Measurements from ENCODE around the gene TRPM6. TPM values are rescaled to one million over a fixed set of nuclear protein-coding genes. Genes with fewer than 3 reads are reported as not detected.

Gene TRPM6
- total and polyA plus RNA-seq, 2 experiments from 2014 or later, result not detected

DNA sequence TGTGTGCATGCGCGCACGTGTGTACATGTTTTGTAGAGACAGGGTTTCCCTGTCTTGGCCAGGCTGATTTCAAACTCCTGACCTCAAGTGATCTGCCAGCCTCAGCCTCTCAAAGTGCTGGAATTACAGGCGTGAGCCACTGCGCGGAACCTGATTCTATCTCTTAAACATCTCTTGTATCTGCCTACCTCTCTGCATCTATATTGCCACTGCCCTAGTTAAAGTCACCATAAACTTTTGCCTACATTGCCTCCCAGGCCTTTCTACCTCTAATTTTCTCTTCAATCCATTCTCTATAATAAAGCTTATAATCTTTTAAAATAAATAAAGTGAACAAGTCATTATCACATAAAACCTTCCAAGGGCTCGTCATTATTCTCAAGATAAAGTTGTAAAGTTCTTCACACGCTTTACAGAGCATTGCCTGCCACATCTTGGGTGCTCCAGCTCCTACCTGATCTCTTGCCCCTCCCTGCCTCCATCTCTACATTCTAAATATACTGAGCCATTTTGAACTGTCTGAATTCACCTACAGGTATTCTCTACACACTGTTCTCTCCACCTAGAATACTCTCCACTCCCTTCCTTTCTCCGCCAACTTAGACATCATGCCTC lies 15.0 kb downstream of the TRPM6 start:
- in situ Hi-C loops (cut with MboI), result no loop called here
- Histone ChIP-seq H2AFZ (no peak overlapping the region), H3K9me3 (ENCODE audit: low read depth) (no peaks in the 10 kb centered on the region), H3K79me2 (ENCODE audit: insufficient read depth) (no peaks in the 10 kb centered on the region), H4K20me1 (ENCODE audit: insufficient read depth) (no peaks in the 10 kb centered on the region), H3K27me3 (replicated peaks; ENCODE audit: insufficient read depth) (peaks cover 14% of the 10 kb centered on the region; the same call in 1 of the 2 replicates), H3K36me3 (ENCODE audit: low read depth) (no peaks in the 10 kb centered on the region), H3K9ac (no peak overlapping the region), H3K27ac (no peak overlapping the region), H3K4me3 (no peak overlapping the region), H3K9me2 (ENCODE audit: insufficient read depth) (no peaks in the 10 kb centered on the region), H3F3A (ENCODE audit: insufficient read depth) (no peaks in the 10 kb centered on the region), H3K4me2 (ENCODE audit: unreplicated experiment) (no peak overlapping the region), H3K4me1 (ENCODE audit: insufficient read depth) (no peaks in the 10 kb centered on the region)
- WGBS, 2 experiments (ENCODE audit: low coverage in 1 of 2, low lambda C conversion rate in 2 of 2, missing lambda C conversion rate in 2 of 2), result 62 to 67% methylated on average over 9 of the region's 9 CpGs
- DNase-seq, result no peak
- TF ChIP-seq EZH2 (IDR thresholded peaks at IDR 0.05; ENCODE audit: insufficient read depth, poor library complexity, severe bottlenecking) (no peak), EZH2phosphoT487 (IDR thresholded peaks at IDR 0.05; ENCODE audit: insufficient read depth, low read depth) (no peak)

DNA sequence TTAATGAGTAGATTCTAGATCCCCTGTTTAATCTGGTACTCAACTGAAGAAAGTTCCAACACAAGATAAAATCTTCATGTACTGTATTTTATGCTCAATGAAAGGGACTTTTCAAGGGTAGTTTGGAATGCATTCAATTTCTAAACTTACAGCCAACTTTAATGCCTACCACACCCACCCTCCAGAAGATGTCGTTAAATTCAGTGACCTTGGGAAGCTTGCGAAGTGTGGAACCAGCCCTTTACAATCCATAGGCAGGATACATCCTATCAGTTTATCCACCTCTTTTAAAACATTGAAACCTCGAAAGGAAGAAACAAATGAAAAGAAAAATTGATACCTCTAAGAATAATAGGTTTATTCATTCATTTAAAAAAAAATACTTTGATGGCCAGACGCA lies 20.2 kb downstream of the TRPM6 start:
- 0 out of 2 replicates have a peak, but pooled peaks cover 5% of the 10 kb centered on the region for H3K27me3 ChIP-seq (replicated peaks; ENCODE audit: insufficient read depth)
- DNase-seq, result no peak
- in situ Hi-C loops (cut with MboI), result no loop called here
- no peaks in the 10 kb centered on the region for H3F3A ChIP-seq (ENCODE audit: insufficient read depth)
- H4K20me1 ChIP-seq (ENCODE audit: insufficient read depth), result no peaks in the 10 kb centered on the region
- H3K4me3 ChIP-seq, result no peak overlapping the region
- no peak overlapping the region for H3K9ac ChIP-seq
- H3K27ac ChIP-seq, result no peak overlapping the region
- no peak for TF ChIP-seq EZH2 (IDR thresholded peaks at IDR 0.05; ENCODE audit: insufficient read depth, poor library complexity, severe bottlenecking)
- no peak for TF ChIP-seq EZH2phosphoT487 (IDR thresholded peaks at IDR 0.05; ENCODE audit: insufficient read depth, low read depth)
- no peak overlapping the region for H3K4me2 ChIP-seq (ENCODE audit: unreplicated experiment)
- no peaks in the 10 kb centered on the region for H3K79me2 ChIP-seq (ENCODE audit: insufficient read depth)
- H3K36me3 ChIP-seq (ENCODE audit: low read depth), result no peaks in the 10 kb centered on the region
- H3K9me3 ChIP-seq (ENCODE audit: low read depth), result no peaks in the 10 kb centered on the region
- 24 to 35% methylated on average over 4 of the region's 4 CpGs for WGBS, 2 experiments (ENCODE audit: low coverage in 1 of 2, low lambda C conversion rate in 2 of 2, missing lambda C conversion rate in 2 of 2)
- H3K9me2 ChIP-seq (ENCODE audit: insufficient read depth), result no peaks in the 10 kb centered on the region
- H3K4me1 ChIP-seq (ENCODE audit: insufficient read depth), result no peaks in the 10 kb centered on the region
- no peak overlapping the region for H2AFZ ChIP-seq

DNA sequence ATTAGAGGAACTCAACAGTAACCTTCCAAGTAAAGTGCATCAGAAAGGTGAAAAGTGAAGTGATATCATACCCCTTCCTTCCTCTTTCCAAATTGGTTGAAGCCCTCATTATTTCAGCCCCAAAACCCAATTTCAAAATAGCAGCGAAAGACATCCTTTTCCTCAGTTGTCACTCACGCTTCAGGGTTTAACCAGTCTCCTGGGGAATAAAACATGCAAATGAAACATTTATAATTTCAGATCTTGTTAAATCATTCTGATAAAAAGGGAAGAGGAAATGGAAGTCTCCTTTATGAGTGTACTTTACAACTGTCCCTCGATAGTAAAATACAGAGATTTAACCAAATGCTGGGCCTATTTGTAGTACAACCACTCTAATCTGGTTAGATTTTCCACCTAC lies 22.5 kb downstream of the TRPM6 start:
- TF ChIP-seq EZH2phosphoT487 (IDR thresholded peaks at IDR 0.05; ENCODE audit: insufficient read depth, low read depth) (no peak), EZH2 (IDR thresholded peaks at IDR 0.05; ENCODE audit: insufficient read depth, poor library complexity, severe bottlenecking) (no peak)
- Histone ChIP-seq H3F3A (ENCODE audit: insufficient read depth) (no peaks in the 10 kb centered on the region), H3K27ac (no peak overlapping the region), H3K36me3 (ENCODE audit: low read depth) (no peaks in the 10 kb centered on the region), H3K4me3 (no peak overlapping the region), H3K79me2 (ENCODE audit: insufficient read depth) (no peaks in the 10 kb centered on the region), H2AFZ (no peak overlapping the region), H3K9me3 (ENCODE audit: low read depth) (no peaks in the 10 kb centered on the region), H4K20me1 (ENCODE audit: insufficient read depth) (no peaks in the 10 kb centered on the region), H3K9ac (no peak overlapping the region), H3K27me3 (replicated peaks; ENCODE audit: insufficient read depth) (0 out of 2 replicates have a peak, but pooled peaks cover 4% of the 10 kb centered on the region), H3K4me2 (ENCODE audit: unreplicated experiment) (no peak overlapping the region), H3K9me2 (ENCODE audit: insufficient read depth) (no peaks in the 10 kb centered on the region), H3K4me1 (ENCODE audit: insufficient read depth) (no peaks in the 10 kb centered on the region)
- DNase-seq, result no peak
- in situ Hi-C loops (cut with MboI), result no loop called here
- 19 to 36% methylated on average over 3 of the region's 3 CpGs for WGBS, 2 experiments (ENCODE audit: low coverage in 1 of 2, low lambda C conversion rate in 2 of 2, missing lambda C conversion rate in 2 of 2)

DNA sequence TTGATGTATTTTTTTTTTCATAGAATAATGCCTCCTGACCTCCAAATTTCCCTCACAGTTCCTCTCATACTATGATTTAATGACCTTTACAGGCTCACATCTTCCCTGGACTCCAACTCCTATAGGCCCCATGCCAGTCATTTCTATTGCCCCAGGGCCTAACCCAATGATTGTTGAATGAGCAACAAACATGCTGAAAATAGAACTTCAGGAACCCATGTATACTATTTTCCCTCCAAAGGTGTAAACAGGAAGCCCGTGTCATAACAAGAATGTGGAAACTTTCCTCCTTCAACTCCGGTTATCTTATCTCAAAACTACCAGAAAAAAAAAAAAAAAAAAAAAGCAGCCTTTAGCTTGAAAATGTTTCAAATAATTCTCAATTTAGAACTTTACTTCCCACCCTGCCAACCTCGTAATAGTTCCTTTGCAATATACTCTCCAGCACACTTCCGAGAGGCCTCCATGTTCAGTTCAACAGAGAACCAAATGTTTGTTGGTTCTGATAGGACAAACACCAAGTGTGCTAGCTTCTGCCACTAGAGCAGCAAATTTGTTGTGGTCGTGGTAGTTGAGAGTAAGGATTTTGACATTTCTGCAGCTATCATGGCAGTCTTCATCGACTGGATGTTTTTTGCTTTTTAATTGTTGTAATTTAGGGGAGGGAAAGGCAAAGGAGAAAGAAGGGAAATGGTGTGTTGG lies 25.8 kb downstream of the TRPM6 start:
- H3K27me3 ChIP-seq (replicated peaks; ENCODE audit: insufficient read depth), result no peaks in the 10 kb centered on the region
- H3K9ac ChIP-seq, result no peak overlapping the region
- no peaks in the 10 kb centered on the region for H3F3A ChIP-seq (ENCODE audit: insufficient read depth)
- WGBS, 2 experiments (ENCODE audit: low coverage in 1 of 2, low lambda C conversion rate in 2 of 2, missing lambda C conversion rate in 2 of 2), result 58 to 60% methylated on average over 6 of the region's 6 CpGs
- H3K9me2 ChIP-seq (ENCODE audit: insufficient read depth), result no peaks in the 10 kb centered on the region
- H3K4me3 ChIP-seq, result no peak overlapping the region
- H3K9me3 ChIP-seq (ENCODE audit: low read depth), result no peaks in the 10 kb centered on the region
- no peak for TF ChIP-seq EZH2 (IDR thresholded peaks at IDR 0.05; ENCODE audit: insufficient read depth, poor library complexity, severe bottlenecking)
- no peak for TF ChIP-seq EZH2phosphoT487 (IDR thresholded peaks at IDR 0.05; ENCODE audit: insufficient read depth, low read depth)
- no peak overlapping the region for H3K4me2 ChIP-seq (ENCODE audit: unreplicated experiment)
- no peaks in the 10 kb centered on the region for H3K36me3 ChIP-seq (ENCODE audit: low read depth)
- no peaks in the 10 kb centered on the region for H4K20me1 ChIP-seq (ENCODE audit: insufficient read depth)
- H3K79me2 ChIP-seq (ENCODE audit: insufficient read depth), result no peaks in the 10 kb centered on the region
- no peak overlapping the region for H2AFZ ChIP-seq
- no peaks in the 10 kb centered on the region for H3K4me1 ChIP-seq (ENCODE audit: insufficient read depth)
- no peak overlapping the region for H3K27ac ChIP-seq
- no peak for DNase-seq
- in situ Hi-C loops (cut with MboI), result no loop called here
